GM12874 (cell line): ENCODE measurements around the gene ZNF385A.

Source experiments
- TF ChIP-seq, protein P1 (sequence below): IDR thresholded peaks from 2 replicates; pipeline ENCODE4 v1.5.1; 2011; ENCODE audit warnings: low read depth, mild to moderate bottlenecking, control low read depth, low read length, moderate library complexity; ENCODE audit not compliant: insufficient read depth

ZNF385A gene

DNA sequence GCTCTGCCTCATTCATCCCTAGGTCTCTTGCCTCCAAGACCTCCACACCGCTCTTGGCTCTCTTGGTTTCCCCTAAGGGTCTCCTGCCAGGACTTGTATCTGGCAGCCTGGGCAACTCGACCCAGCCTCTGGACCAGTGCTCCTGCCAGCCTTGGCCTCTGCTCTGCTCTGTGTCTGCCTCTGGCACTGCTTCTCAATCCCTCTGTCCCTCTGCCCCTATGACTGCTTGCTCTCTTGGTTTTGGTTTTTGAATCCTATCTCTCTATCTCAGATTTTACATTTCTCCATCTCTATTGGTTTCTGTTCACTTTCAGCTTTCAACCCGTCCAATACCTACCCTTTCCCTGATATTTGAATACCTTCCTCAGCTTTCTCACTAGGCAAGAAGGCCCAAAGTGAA, 28.3 kb upstream of the ZNF385A start:
- TF ChIP-seq, protein P1, sequence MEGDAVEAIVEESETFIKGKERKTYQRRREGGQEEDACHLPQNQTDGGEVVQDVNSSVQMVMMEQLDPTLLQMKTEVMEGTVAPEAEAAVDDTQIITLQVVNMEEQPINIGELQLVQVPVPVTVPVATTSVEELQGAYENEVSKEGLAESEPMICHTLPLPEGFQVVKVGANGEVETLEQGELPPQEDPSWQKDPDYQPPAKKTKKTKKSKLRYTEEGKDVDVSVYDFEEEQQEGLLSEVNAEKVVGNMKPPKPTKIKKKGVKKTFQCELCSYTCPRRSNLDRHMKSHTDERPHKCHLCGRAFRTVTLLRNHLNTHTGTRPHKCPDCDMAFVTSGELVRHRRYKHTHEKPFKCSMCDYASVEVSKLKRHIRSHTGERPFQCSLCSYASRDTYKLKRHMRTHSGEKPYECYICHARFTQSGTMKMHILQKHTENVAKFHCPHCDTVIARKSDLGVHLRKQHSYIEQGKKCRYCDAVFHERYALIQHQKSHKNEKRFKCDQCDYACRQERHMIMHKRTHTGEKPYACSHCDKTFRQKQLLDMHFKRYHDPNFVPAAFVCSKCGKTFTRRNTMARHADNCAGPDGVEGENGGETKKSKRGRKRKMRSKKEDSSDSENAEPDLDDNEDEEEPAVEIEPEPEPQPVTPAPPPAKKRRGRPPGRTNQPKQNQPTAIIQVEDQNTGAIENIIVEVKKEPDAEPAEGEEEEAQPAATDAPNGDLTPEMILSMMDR = no peak

DNA sequence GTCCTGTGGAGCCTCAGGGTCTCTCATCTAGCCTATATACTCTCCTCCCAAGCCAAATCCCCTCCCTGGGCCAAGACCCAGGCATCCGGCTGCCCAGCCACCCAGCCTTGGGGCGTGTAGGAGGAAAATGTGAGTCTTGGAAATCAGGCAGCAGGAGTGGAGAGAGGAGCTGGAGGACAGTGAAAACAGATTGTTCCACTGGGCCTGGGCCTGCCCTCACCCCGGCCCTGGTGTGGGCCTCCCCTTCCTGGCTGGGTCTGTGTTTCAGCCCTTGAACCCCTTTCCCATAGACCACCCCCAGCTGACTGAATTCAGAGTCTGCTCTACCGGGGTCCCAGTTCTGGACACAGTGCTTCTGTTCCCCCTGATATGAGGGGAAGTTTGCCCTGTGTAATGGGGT, 27.8 kb upstream of the ZNF385A start:
- TF ChIP-seq, protein P1 = no peak

DNA sequence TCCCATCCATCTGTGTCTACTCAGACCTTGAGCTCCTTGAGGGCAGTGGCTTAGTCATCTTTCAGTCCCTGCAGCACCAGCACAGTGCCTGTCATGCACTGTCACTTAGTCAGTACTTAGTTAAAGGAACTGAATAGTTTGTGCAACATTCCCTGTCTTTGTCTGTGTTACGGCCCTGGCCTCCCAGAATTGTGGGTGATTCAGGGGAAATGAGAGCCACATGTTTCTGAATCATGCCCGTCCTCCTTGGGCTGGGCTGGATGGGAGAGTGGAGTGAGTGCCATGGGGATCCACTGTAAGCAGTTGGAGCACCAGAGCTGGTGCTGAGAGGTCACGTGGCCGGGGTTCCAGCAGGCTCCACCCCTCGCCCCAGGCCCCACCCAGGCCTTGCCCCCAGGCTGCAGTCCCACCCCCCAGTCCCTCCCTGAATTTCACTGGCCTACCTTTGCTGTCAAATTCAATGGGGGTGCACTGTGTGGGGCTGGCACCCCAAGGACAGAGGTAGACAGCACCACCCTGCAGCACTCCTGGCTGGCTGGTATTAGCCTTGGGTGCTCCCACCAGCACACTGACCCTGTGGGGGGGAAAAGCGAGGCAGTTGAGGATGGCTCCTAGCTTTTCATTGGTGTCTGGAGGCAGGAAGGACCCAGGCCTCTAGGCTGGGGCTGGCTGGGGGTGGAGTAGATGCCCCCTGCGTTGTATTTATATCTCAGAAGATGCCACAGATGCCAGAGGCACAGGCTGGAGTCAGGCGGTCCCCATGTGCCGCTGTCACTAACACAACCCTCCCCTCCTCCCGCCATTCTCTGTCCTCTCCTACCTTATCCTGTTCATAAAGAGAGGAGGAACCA, 27.1 kb upstream of the ZNF385A start:
- TF ChIP-seq, protein P1 = no peak

DNA sequence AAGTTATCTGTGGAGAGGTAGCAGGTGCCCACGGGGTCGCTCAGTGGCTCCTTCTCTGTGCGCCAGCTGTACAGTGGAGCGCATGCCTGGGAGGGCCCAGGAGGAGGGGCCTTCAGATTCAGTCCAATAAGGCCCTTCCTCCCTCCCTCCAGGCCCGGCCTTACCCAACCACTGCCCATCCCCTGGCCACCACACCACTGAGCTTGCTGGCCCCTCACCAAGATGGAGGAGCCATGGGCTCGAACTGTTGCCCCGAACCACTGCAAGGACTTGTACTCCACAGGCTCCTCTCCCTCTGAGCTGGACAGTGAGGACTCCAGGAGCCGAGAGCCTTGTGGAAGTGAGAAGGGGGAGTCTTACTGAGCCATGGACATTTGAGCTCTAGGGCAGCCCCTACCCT, 24.7 kb upstream of the ZNF385A start:
- TF ChIP-seq, protein P1 = no peak

DNA sequence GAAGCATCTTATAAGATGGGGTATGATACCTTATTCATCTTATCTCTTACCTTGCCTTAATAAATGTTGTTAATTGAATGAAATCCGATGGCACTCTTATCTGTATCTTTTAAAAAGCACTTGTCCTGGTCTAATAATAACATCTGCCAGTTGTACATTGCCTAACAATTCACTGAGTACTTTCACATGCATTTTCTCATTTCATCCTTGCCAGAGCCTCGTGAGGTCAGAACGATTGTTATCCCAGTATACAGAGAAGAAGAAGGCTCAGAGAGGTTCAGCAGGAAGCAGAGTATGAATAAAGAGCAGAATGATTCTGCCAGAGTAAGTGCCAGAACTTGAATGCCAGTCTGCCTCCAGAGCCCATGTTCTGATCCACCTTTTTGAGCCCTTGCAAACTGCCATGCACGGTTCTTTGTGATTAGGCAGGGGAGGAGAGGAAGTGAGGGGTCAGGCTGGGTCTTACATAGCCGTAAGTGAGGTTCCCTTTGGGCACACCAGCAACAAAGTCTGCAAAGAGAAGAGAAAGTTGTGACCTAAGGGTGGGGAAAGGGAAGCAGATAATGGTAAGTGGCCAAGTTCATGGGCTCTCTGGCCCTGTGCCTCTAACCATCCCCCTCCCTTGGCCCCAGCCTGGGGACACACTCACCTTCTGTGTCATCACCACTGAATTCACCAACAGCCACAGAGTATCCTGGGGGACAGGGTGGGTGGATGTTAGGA, 22.8 kb upstream of the ZNF385A start:
- TF ChIP-seq, protein P1 = no peak

DNA sequence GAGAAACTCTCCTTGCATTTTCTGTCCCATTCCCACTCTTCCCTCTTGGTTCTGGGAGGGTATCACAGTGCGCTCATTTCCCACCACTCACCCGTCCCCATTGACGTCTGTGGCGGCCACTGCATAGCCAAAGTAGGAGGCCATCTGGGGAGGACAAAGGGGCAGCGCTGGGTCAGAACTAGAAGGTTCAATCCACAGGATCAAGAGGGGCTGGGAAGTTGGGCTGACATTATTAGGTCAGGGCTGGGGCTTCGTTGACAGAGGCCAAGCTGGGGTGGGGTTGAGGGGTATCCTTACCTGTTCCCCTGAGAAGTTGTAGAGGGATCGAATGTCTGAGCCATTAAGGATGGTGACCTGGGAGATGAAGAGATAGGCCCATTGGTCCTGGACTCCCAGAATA, 21.0 kb upstream of the ZNF385A start:
- TF ChIP-seq, protein P1 = no peak

DNA sequence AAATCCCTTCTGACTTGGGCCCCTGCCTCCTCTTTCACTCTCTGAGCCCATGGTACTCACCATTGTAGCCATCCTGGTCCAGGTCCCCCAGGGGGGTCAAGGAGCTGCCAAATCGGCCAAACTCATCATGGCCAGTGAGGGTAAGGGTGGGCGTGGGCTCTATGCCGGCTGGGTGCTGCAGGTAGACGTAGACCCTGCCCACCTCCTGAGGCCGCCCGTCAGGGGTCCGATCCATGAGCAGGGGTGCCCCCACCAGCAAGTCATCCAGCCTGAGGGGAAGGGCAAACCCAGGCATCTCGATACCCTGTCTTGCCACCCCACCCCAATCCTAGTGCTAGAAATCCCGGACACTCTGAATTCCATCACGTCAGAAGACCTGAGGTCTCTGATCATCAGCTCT, 20.6 kb upstream of the ZNF385A start:
- TF ChIP-seq, protein P1 = no peak
